AG09309 (cell line): Measurements from ENCODE around the gene PIGU.

ENCODE experiments used
- DNase-seq: peaks from one replicate; pipeline ENCODE4 v3.0.0-alpha.2; 2010; ENCODE audit warnings: low read depth
- H3K4me3 ChIP-seq: 2 replicates; pipeline ENCODE4 v1.5.1; 2011; ENCODE audit warnings: mild to moderate bottlenecking, low read depth, low read length, moderate library complexity; ENCODE audit not compliant: control insufficient read depth
- TF ChIP-seq, protein P1 (sequence below): IDR thresholded peaks from 2 replicates; pipeline ENCODE4 v1.5.1; 2011; ENCODE audit warnings: mild to moderate bottlenecking, low read depth, low read length, inconsistent platforms; ENCODE audit not compliant: insufficient read depth, control insufficient read depth; ENCODE audit errors: missing control alignments

The PIGU gene

DNA sequence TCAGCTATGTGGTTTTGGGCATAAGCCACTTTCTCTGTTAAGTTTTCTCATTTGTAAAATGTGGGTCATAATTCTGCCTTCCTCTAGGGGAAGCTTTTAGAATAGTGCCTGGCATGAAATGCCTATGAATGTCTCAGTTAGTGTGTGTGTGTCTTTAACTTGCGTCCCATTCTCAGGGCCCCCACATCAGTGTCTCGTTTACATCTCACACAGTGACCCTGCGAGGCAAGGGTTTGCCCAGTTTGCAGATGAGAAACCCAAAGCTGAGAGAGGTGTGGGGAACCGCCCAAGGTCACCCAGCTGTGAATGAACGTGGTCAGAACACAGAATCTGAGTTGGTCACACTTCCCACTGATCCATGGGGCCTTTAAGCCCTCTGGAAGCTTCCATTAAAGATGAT lies 146.6 kb downstream of the PIGU start:
- TF ChIP-seq, protein P1, sequence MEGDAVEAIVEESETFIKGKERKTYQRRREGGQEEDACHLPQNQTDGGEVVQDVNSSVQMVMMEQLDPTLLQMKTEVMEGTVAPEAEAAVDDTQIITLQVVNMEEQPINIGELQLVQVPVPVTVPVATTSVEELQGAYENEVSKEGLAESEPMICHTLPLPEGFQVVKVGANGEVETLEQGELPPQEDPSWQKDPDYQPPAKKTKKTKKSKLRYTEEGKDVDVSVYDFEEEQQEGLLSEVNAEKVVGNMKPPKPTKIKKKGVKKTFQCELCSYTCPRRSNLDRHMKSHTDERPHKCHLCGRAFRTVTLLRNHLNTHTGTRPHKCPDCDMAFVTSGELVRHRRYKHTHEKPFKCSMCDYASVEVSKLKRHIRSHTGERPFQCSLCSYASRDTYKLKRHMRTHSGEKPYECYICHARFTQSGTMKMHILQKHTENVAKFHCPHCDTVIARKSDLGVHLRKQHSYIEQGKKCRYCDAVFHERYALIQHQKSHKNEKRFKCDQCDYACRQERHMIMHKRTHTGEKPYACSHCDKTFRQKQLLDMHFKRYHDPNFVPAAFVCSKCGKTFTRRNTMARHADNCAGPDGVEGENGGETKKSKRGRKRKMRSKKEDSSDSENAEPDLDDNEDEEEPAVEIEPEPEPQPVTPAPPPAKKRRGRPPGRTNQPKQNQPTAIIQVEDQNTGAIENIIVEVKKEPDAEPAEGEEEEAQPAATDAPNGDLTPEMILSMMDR: no peak
- DNase-seq: no peak

DNA sequence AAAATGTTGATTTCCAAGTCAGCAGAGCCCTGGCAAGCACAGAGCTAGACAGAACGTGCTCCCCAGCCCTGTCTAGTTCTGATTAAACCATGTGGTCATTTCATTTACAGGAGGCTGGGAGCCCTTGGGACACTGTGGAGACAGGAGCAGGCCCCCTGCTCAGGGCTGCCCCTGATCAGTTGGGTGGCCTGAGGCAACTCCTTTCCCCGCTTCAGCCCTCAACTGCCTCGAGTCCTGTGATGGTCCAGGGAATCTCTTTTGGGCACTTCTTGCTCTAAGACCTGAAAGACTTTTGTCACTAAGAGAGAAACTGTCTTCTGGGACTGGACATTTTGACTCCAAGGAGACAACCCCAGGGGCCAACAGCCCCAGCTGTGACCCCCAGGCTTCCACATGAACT lies 147.2 kb downstream of the PIGU start:
- no peak overlapping the region for H3K4me3 ChIP-seq
- DNase-seq: no peak
- TF ChIP-seq, protein P1: no peak

More for the DNA sequence above, 146.6 kb downstream of the PIGU start:
- H3K4me3 ChIP-seq: no peak overlapping the region

DNA sequence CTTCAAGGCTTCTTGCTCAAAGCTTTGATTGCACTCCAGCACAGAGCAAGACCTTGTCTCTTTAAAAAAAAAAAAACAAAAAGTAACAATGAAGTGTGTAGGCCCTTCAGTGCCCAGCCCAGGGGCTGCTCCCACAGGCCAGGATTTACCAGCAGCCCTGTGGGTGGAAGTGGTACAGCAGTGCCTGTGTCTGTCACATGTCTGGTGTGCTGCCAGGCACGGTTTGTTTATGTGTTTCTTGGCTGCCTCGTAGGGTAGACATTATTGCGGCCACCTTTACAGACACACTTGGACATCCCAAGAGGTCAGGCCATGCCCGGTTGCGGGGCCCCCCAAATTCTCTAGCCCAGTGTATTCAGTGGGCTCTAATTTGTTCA lies 148.0 kb downstream of the PIGU start:
- TF ChIP-seq, protein P1: no peak
- no peak overlapping the region for H3K4me3 ChIP-seq
- no peak for DNase-seq

DNA sequence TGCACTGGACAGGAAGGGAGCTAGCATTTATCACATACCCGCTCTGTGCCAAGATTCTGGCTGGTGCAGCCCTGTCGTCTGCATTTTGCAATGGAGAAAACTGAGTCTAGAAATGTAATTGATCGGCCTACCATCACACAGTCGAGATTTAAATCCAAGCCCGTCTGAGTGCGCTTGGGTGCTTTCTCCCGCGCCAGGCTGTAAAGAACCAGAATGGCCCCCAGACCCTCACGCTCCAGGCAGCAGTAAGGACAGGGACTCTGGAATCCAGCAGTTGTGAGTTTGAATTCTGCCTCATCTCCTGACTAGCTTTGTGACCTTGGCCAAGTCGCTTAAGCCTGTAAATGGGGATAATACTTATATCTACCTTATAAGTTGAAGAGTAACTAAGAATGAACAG lies 149.9 kb downstream of the PIGU start:
- DNase-seq: no peak
- TF ChIP-seq, protein P1: no peak
- H3K4me3 ChIP-seq: no peak overlapping the region

DNA sequence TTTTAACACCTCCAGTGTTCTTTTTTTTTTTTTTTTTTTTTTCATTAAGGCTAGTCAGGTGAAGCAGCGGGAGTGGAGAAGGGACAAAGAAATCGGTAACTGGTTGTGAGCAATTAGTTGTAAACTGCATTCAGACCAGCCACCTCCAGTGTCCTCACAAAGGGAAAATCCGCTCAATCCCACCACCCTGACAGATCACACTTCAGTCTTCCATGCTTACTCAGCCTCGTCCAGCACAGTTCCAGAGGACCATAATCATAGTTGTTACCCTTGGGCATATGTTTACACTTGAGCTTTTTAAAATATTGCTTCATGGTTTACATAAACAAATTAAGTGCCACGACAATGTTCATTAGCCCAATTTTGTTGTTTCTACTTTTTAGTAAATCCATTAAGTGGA lies 150.4 kb downstream of the PIGU start:
- no peak for DNase-seq
- no peak overlapping the region for H3K4me3 ChIP-seq
- TF ChIP-seq, protein P1: no peak

DNA sequence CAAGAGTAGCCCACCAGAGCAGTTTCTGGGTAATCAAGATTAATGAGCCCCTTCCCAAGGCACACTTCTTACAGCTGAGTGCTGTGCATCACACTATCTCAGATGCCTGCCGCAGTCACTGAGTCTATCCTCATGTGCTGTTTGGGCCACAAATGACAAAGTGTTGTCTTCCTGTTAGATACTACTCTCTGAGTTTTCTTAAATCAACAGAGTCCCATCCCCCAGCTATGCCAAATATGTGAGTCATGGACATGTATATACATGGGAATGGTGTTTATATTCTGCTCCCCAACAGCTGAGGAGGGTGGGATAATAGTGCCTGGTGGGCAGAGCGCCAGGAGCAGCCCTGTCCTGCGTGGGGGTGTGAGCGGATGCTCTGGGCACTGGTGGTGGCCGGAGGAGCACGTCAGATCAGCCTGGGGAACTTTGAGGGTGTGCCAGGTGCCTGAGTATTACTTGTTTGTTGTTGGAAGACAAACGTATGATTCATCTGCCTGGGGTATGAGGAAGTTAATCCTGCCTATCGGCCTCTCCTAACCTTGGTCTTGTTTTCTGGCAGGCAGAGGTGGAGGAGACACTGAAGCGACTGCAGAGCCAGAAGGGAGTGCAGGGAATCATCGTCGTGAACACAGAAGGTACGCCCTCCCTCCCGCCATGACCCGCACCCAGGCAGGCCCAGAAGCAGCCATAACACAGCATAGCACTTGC lies 151.0 kb downstream of the PIGU start:
- TF ChIP-seq, protein P1: no peak
- DNase-seq: peak; percentile 97
- no peak overlapping the region for H3K4me3 ChIP-seq
